Pulmonary artery endothelial cell (primary cell): ENCODE data around the gene SERPINA4. TPM values are rescaled to one million over a fixed set of nuclear protein-coding genes. Genes with fewer than 3 reads are reported as not detected.
A peak's percentile ranks its signal among the peaks of the same experiment; 100 is the strongest.

Experiments
- DNase-seq: peaks from one replicate; pipeline ENCODE4 v3.0.0-alpha.2; 2011; ENCODE audit warnings: low read depth, low spot score
- total RNA-seq: library from RNA; depleted of rRNA; stranded (reverse); fragments of >200 nt; gene quantifications from 2 replicates; pipeline ENCODE4 v1.2.3, GENCODE V29; 2014

Gene SERPINA4, protein sequence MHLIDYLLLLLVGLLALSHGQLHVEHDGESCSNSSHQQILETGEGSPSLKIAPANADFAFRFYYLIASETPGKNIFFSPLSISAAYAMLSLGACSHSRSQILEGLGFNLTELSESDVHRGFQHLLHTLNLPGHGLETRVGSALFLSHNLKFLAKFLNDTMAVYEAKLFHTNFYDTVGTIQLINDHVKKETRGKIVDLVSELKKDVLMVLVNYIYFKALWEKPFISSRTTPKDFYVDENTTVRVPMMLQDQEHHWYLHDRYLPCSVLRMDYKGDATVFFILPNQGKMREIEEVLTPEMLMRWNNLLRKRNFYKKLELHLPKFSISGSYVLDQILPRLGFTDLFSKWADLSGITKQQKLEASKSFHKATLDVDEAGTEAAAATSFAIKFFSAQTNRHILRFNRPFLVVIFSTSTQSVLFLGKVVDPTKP
- total RNA-seq, result not detected in 2 replicates

DNA sequence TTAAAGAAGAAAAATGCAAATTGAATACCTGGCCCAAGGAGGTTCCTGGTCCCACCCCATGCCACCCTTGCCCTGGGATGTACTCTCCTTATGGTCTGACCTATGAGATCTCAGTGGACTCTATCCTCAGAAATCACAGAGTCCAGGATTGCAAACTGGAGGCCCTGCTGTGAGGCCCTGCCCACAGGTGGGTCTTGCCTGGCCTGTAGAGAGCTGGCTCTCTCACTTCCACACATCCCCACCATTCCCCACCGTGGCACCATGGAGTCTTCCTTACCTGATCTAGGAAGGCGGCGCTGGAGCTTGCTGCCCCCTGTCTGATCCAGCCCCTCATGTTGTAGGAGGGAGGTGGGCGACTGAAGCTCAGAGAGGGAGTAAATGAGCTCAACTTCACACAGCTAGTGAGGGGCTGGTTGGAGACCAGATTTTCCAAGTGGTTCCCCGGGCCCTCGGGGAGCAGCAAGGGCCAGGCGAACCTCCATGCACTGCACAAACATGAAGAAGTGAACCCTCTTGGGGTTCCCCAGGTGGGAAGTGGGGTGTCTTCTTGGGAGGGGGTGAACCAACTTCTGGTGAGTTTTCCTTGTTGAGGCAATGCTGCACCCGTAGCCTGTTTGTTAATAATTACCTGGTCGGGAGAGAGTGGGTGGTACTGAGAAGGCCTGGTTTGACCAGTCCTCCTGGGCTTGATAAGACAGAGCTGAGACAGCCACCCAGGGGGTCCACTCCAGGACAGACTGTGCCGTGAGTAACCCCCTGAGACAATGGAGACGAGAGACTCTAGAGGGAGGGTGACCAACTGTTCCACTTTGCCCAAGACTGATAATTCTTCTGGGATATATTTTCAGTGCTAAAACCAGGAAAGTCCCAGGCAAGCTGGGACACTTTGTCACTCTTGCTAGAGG lies at the start of gene SERPINA4:
SERPINA4 (plus strand) TSS at position 692 of the 905 bp plus-strand sequence. CDS start 2,041 bp downstream, outside the sequence.
- no peak for DNase-seq

DNA sequence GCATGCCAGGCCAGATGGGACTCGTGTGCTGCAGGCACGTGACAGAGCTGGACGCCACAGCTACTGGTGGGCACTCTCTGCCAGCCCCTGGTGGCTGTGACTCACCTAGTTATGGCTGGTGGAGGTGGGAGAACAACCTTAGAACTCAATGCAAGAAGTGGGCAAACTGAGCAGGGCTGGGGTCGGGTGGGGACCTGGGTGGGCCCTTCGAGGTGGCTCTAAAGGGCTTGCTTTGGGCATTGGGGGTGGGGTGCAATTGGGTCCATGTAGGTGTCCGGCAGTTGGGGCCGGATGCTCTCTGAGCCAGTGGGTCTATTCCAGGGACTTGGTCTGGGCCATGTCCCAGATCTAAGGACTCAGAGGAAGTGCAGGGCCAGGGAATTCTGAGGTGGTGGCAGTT lies 46.9 kb upstream of the SERPINA4 start:
- no peak for DNase-seq

DNA sequence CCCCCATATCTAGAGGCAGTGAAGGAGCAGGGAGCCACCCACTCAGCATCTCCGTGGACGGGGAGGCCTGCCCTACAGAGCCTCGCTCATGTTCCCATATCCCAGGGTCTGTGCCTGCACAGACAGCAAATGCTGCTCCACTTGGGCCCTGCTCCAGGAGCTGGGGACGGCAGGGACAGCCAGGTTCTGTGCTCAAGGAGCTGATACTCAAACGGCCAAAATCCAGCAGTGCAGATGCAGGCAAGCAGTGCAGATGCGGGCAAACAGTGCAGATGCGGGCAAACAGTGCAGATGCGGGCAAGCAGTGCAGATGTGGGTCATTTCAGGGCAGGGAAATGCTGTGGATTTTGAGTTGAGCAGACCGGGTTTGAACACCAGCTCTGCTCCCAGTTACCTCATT lies 45.8 kb upstream of the SERPINA4 start:
- no peak for DNase-seq

DNA sequence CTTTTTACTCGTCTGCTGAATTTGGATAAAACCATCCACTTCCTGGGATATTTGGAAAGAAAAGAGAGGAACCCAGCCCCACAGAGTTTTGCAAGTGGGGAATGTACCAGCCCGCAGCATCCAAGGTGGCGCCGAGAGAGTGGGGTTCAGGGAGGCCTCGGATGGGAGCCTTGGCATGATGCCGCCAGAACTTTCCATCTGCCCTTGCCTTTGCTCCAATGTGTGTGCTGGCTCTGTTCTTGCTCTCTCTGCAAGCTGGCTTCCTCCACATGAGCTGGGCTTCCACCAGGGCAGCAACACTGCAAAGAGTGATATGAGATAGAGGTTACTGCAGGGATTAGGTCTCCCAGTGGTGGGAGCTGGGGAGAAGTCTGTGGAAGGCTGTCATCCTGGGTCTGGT lies 45.4 kb upstream of the SERPINA4 start:
- no peak for DNase-seq

DNA sequence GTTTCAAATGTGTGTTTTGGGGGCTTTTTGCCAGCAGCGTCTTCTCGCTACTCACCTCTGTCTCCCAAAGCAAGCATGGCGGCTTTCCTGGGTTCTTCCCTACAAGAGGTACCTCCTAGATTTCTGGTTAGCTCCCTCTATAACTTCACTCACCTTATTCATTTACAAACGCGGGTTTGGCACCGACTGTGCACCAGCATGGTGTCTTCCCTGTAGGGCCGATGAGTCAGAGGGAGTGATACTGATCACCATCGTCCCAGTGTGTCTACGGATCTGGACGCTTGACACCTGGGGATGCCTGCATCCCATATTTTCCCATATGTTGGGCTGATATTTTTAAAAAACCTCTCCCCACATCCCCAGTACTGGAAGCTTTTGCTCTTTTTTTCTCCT lies 44.0 kb upstream of the SERPINA4 start:
- DNase-seq, result no peak

DNA sequence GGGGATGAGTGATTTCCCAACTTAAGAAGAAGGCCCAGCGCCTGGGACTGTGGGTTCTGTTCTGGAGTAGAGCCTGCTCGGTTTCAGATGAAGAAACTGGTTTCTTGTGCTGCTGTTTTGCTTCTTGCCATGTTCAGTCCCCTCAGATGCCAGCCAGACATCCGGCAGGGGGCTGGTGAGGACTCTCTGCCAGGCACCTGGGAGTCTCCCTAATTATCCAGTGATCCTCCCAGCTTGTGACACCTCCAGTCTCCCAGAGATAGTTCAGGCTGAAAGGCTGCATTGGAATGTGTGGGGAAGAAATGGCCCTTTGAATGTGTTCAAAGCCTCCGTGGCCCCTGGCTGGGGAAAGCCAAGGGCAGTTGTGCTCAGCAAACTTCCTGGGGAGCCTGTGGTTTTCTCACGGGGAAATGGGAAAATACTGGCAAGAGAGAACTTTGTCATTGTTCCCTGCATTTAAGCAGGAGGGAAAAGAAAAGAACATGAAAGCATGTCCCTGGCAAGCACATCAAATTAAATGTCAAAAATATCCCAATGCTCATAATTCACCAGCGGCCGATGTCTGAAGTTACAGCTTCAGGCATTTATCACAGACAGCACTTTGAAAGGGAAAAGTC lies 43.5 kb upstream of the SERPINA4 start:
- DNase-seq, result no peak

DNA sequence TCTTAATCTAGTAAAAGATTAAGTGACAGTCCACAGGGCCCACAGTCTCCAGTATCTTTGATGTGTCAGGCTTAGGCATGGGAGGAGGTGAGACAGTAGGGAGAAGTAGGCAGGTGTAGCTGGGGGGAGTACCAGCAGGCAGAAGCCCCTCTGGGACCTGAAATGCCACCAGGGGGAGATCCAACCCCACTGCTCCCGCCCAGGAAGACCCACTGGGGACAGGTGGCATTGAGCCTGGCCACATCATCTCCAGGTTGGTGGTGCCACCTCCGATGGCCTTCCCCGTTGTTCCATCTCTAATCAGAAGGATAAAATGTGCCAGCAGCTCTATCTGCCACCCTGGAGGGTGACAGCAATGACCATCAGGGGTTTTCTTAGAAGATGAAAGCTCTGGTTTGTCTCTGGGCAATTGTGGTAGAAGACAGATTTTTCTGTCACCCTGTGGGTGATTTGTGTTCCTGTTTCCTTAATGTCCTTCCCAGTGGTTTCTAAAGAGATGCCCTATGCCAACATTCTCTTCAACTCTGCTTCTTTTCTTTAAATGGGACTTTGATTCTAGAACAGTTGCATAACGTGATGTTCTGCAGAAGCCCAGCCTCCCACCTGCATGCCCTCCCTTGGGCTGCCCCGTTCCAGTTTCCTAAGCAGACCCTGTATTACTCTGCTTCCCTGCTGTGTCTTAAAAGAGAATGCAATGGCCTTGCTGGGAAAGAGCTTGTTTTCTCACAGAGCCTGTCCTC lies 39.7 kb upstream of the SERPINA4 start:
- no peak for DNase-seq

DNA sequence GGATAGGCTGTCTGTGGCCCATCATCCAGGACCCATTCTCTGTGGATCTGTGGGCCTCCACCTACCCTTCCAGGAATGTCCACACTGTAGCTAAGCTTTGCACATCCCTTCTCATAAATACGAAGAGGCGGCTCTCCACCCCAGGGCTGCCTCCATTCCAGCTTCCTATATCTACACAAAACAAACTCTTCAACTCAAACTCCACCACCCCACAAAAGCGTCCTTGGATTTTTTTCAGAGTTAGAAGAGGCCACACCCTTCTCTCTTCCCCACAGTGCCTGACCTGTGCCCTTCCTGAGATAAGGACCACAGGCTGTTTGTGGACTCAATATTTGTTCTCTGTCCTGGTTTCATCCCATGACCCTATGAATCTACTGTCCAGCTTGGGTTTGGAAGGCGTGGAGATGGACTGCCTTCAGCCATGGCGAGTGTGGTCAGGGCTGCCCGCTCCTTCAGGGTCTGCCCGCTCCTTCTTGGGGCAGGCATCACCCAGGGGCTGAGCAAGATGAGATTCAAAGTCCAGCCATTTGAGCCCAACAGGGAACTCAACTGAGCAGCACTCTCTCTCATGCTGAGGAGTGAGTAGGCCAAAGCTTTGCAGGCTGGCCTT lies 39.0 kb upstream of the SERPINA4 start:
- DNase-seq, result no peak

DNA sequence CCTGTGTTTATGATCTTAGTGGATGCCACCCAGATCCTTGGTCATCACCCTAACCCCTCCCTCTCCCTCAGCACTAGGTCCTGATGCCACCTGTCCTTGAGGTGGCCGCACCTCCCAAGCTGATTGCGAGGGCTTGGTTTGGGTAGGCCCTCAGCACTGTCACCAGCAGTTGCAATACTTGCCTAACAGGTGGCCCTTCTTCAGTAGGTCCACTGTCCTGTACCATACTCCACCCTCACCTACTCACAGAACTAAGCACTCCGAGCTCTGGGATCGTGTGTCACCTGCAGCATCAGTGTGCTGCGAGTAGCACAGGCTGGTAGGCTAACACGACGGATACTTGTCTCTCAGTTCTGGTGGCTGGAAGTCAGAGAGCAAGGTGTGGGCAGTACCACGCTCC lies 38.0 kb upstream of the SERPINA4 start:
- no peak for DNase-seq

DNA sequence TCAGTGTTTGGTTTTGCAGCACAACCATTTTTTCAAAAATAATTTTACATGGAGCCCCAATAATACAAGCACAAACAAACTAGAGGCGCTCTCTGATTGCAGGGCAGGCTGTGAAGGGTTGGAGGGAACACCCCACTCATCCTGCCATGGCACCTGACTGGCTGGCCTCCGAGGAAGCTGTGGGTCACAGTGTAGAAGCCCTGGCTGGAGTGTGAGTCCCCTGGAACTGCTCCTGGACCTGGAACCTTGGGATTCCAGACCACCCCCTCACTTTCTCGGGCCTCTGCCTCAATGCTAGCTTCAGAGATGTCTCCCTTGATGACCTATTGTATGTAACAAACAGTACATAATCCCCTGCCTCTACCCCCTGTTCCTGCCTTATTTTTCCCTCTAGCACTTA lies 37.1 kb upstream of the SERPINA4 start:
- DNase-seq, result no peak

DNA sequence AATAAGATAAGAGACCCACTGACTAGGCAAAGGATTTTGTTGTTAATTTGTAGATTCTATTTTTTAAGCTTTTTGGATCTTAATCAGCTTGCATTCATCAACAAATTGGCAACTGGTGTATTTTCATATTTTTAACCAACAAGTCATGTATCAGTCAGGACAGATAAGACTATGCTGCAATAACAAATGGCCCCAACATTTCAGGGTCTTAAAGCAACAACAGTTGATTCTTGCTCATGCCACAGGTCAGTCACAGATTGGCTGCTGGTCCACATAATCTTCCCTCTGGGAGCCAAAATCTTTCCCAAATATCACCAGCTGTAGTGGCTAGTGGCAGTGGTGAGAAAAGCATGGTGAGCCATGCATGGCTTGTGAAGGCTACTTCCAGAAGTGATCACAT lies 30.1 kb upstream of the SERPINA4 start:
- DNase-seq, result no peak

DNA sequence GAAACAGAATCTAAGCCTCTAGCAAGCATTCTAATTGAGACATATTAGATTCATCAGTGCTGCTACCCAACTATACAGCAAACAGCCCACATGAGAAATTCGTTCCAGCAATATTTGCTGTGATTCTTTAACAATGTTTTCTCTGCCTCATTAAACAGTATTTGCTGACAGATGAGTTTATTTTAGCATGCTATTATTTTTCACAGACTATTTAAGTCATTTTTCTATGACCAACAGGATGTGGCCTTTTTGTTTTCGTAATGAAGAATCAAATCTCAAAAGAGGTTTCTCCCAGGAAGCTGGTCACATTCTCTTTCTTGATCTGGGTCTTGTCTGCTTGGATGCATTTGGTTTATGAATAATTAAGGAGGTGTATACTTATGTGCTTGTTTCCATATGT lies 28.8 kb upstream of the SERPINA4 start:
- no peak for DNase-seq

DNA sequence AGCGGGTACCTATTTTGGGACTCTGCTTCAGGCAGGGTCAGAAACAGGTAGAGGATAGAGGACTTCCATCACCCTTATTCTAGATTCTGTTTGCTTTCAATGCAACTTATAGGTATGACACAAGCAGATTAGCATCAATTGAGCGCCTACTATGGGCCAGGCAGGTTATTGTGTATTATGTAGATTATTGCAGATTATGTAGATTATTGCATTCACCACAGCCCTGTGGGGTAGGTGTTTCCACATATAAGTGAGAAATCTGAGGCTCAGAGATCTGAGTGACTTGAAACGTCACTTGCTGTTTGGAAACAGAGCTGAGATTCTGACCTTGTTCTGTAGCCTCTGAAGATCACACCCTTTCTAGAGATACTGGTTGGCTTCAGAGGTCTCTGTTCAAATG lies 25.7 kb upstream of the SERPINA4 start:
- DNase-seq, result no peak

DNA sequence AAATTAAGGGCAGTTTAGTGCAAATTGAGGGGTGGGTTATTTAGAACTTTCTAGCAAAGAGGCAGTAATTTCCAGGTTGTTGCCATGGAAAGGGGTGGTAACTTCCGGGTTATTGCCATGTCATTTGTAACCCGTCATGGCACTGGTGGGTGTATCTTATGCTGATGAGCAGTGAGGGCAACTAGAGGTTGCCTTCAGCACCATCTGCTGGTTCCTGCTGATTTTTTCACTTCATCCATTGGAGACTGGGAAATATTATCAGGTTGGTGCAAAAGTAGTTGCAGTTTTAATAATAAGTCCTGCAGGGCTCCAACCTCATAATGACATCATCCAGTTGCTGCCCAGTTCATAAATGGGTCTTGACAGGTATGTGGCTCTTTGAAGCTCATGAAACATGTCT lies 24.4 kb upstream of the SERPINA4 start:
- DNase-seq, result no peak

DNA sequence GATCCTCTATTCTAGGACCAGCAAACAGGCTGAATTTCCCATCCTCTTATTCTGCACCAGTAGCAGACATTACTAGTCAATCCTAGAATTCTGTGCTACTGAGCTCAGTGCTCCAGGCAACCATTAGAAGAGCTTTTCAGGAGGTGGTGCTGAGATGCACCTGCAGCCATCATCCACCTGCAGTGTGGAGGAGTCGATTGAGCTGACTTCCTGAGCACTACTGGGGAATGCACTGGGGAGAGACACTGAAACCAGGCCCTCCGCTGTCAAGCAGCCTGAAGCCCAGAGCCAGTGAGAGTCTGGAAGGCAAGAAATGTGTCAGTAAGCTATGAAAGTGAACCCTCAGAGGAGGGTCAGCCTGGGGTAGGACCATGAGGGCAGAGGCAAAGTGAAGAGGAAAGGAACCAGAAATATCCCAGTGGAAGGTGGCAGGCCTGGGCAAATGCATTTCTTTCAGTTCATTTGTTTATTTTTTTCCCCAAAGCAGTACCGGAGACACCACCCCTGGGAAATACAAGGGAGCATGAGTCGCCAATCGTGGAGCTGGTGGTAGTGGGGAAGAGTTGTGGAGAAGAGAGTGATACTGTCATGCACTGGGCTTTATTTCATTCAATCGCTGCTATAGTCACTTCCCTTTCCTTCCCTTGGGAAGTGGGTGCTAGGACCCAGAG lies 23.0 kb upstream of the SERPINA4 start:
- no peak for DNase-seq

DNA sequence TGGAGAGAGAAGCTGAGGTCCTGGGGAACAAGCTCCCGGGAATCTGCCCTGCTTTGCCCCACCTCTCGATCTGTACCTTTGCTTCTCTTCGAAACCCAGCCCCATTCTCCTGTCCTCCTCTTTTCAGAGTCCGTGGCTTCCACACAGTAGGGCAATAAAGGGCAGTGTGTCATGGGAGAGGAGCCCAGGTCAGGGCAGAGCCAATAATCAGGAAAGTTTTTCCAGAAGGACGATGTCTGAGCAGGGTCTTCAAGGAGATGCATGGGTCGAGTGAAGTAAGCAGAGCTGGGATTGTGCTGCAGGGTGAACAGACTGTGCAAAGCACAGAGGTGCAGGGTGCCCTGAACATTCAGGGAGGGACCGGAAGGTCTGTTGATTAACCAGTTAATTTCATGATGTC lies 22.1 kb upstream of the SERPINA4 start:
- no peak for DNase-seq

DNA sequence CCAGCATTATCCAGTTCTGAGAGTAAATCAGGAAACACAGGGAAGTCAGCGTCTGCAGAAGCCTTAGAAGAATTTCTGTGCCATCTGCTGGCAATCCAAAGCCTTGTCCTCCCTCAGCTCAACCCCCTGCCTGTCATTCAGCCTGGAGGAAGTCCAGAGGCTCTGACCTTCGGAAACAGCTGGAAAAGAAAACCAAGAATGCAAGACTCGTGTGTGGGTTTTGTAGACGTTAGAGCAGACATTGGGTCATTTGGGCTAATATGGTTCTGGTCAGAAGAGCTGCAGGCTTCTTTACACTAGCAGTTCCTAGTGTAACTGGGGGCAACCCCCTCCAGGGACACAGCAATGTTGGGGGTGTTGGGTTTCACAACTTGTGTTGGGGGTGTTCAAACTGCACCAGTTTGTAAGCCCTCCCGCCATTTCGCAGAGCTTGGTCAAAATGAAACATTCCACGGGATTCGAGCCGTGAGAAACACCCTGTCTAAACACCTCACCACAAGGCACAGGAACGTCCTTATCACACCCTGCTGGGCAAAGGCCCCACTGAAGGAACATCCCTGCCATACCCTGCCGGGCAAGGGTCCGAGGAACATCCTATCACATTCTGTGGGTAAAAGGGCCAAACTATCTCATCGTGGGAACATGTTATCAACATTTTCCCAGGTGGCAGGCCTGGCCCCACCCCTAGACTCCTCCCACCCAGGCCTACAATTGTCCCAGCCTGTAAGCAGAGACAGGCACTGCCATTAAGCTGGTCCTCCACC lies 21.0 kb upstream of the SERPINA4 start:
- DNase-seq, result peak; percentile 50

DNA sequence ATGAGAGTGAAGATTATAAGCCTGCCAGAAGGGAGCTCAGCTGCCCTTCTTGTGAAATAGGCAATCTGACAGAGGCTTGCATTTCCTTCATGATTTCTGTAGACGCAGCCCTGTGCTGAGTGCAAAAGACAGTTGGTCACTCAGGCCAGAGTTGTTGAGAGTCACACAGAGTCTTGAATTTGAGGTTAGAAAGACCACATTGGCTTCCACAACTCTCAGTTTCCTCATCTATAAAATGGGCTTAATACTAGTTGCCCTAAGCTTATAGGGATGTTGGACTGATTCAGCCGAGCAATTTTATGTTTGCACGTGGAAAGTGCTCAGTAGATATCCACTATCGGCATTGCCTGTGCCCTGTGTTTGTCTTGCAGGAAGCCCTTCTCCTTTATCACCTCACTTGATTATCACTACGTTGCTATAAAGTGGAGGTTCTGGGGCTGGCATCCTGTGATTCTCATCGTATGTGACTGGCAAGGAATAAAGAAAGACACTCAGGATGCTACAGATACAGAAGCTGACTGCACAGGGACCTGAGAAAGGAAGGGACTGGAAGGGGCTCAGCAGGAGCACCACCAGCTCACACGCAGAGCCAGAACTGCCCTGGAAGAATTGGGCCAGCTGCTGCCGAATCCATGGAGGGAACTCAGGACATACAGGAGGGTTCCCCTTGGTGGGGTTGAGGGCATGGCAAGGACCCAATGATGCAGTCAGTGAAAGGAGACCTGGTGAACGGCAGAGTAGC lies 19.8 kb upstream of the SERPINA4 start:
- no peak for DNase-seq
